NCI-H1048 (cell line): ENCODE measurements around the gene PAX5.

Experiments used
- DNase-seq: peaks from one replicate; lab custom pipeline; 2025; lab: John Stamatoyannopoulos, UW

PAX5 gene

DNA sequence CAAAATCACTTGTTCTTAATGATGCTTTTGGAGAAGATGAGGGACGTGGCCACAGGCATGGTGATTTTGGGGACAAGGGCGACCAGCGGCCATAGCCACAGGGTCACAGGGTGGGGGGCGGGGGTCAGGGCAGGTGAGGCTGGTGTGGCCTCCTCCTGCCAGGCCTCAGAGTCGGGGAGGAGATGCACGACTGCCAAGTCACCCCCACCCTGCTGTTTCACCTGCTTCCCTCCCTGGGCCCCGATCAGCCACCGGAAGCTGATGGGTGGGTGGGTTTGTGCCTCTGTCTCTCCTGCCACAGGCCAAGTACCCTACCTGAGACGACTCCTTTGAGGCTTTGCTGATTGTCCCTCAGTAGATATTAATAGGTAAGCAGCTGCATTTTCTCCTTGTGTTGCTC lies 199.3 kb downstream of the PAX5 start:
- no peak for DNase-seq

DNA sequence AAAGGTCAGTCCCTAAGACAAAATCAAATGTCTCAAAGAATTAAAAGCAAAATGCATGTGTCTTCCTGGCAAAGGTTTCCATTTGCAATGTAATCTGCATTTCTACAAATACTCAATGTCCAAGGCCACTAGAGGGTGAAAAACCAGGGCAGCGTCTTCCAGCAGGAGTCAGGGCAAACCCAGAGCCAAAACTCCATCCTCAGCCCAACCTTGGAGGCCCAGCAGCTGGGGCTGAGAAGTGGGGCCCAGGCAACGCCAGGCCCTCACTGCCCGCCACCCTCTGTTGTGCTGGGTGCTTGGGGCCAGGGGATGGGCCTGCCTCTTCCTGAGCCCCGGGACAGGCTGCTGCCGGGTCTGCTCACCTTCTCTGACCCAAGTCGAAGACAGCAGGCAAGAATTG lies 200.1 kb downstream of the PAX5 start:
- no peak for DNase-seq

DNA sequence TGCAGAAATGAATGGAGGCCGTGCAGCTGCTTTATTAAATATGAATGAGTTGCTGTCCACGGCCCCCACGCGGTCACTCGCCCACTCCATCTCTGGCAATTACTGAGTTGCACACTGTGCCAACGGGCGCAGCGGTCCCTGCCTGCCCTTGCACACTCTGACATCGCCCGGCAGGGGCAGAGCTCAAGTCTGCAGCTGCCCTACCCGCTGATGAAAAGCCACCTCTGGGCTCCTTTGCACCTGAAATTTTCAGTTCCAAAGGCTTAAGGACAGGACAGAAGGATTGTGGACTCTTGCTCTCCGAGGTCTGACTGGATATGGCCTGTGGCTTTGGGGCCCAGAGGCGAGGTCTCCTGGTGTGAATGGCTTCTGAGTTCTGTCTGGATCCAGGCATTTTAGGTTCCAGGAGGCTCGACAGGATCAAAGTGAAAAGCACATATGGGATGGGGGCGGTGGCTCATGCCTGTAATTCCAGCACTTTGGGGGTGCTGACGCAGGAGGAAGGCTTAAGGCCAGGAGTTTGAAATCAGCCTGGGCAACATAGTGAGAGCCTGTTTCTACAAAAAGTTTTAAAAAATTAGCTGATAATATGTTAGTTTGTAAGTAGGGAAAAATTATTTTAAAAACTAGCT lies 201.8 kb downstream of the PAX5 start:
- DNase-seq, result no peak

DNA sequence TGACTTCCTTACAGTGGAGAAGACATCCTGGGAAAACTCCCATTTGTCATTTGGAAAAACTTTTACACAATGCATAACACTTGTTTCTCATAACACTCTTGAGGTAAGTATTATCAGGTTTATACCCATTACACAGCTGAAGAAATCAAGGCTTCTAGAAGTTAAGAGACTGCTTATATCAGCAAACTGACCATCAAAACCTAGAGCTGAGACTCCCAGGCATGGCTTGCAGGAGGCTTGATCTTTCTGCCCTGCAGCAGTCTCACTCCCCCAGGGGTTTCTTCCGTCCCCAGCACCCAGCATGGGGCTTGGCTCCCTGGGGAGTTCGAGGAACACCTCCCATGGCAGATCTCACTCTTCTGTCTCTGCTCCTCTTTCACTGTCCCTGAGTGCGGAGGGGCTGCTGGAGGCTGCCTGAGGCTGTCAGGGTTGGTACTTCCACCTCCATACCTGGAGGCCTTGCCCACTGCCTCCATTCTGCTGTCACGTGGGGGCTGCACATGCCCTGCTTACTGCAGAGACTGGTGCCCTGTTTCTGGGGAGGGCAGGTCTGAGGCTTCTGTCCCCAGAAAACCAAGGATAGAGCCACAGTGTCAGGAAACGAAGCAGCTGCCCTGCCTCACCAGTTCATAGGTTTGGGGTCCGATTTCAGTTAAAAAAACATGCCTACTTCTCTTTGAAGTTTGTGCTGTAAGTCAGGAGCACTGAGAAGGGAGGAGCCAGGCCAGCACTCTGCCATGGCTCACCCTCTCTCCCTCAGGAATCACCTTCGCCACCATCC lies 202.5 kb downstream of the PAX5 start:
- no peak for DNase-seq

DNA sequence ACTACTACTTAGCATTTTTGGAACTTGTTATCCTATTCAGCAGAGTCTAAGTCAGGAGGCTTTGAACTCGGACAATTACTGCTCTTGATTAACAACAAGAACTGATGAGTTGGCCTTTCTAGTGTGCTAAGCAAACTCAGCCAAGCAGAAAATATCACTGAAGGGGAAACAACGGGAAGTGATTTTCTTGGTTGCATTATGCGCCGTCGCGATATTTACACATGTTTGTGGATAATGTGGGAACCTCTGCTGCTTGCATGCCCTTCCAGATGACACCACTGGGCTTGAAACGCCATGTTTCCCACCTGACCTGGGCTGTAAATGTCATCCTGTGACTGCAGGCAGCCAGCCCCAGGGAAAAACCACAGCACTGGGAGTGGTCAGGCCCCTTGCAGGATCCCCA lies 205.5 kb downstream of the PAX5 start:
- no peak for DNase-seq

DNA sequence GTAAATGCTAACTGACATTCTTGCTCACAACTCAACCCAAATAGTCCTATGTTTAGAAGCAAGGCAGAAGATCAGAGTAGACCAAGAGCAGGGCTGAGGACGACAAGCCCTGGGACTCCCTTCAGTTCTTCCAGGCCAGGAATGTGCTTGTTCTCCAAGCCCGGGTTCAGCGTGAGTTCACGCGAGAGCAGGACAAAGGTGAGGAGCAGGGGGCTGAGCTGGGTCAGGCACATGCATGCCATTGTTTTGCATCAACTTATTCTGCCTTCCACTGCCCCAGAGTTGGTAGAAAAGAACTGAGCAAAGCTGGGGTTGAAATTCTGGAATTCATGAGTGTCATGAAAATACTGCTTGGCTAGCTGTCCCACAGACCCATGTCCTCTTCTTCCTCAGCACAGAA lies 206.5 kb downstream of the PAX5 start:
- DNase-seq, result no peak

DNA sequence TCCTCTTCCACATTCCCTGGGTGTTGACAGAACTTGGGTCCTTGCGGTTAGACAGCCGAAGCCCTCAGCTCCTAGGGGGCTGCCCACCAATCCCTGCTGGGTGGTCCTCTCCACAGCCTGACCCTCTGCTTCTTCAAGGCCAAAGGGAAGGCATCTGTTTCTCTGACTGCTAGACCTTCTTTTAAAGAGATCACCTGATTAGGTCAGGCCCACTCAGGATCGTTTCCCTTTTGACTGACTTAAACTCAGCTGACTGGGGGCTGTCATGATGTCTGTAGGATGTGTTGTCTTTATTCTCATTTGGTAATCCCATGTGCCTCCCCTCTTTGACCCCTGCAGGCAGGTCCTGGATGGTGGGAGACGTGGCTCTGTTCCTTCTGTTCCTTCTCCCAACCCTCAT lies 207.5 kb downstream of the PAX5 start:
- DNase-seq, result no peak

DNA sequence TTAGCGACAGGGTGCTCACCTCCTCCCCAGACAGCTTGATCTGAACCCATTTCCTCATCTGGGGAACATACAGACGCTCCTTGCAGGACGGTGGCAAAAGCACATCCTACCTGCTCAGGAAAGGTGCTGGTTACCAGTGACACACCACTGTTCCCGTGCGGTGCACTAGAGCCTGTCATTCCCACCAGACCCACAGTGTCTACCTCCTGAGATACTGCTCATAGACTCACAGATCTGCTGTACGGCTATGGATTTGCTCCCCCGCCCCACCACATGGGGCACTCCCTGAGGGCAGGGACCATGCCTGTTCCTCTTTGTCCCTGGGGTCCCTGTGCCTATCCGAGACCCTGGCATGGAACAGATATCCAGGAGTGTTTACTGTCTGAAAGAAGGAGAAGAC lies 208.9 kb downstream of the PAX5 start:
- DNase-seq, result no peak

DNA sequence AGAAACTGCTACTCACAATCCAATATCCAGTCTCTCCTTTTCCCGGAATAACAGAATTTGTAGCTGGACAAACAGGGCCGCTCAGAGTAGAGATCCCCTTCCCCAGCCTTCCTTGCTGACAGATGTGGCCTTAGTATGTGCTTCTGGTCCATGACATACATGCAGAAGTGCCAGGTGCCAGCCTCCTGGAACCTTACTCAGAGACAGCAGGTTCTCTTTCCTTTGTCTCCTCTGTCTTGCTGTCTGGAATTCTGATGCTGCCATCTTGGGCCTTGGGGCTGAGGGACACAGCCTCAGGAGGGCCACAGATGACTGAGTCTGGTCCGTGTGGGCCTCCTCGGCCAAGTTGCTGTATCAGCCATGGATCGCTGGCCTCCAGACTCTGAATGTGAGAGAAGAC lies 210.1 kb downstream of the PAX5 start:
- DNase-seq, result no peak

DNA sequence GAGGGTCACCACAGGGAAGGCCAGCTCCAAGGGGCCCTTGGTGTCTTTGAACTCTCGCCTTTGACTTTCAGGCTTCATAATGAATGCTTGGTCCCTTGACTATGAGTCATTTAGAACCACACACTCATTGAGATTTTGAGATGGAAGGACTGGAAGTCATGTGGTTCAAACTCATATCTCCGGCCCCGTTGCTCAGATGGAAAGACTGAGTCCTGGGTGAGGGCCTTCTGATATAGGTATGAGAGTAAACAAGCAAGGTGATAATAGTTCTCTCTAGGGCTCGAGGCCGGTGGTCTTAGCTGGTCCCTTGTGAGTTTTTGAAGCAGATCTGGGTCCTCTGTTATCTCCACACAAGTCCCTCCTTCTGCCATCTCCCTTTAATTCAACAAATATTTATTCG lies 210.6 kb downstream of the PAX5 start:
- no peak for DNase-seq

DNA sequence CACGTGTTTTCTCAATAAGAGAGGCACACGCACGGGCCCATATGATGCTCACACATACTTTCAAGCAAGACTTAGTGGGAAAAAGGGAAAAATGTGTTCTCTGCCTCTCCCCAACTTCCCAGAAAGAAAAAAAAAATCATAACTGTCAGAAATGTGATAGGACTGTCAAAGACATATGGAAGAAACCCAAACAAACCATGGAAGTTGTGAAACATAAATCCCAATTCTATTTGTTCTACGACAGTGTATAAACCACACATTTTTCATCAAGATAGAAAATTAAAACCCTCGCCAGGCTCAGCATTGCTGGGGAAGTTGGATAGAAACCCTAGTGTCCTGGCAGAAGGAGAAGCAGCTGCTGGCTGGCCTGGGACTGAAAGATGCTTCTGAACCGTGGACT lies 211.9 kb downstream of the PAX5 start:
- DNase-seq, result no peak

DNA sequence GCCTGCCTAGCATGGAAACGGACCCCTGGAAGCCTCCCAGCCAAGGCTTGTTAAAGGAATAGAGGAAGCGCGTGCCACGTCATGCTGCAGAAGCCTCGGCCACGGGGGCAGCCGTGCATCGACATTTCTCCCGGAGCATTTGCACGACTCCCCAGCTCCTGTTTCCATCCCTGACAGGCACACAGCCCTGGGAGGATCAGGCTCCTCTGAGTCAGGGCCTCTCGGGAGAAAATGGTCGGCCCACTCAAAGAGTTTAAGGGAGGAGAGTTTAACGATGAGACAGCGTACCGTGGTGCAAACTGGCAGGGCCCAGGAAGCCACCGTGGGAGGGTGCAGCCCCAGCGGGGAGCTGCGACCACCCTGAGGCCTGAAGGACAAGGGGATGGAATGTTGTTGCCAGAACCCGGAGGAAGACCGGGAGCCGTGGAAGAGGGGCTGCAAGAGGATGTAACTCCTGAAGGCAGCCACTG lies 213.6 kb downstream of the PAX5 start:
- no peak for DNase-seq

DNA sequence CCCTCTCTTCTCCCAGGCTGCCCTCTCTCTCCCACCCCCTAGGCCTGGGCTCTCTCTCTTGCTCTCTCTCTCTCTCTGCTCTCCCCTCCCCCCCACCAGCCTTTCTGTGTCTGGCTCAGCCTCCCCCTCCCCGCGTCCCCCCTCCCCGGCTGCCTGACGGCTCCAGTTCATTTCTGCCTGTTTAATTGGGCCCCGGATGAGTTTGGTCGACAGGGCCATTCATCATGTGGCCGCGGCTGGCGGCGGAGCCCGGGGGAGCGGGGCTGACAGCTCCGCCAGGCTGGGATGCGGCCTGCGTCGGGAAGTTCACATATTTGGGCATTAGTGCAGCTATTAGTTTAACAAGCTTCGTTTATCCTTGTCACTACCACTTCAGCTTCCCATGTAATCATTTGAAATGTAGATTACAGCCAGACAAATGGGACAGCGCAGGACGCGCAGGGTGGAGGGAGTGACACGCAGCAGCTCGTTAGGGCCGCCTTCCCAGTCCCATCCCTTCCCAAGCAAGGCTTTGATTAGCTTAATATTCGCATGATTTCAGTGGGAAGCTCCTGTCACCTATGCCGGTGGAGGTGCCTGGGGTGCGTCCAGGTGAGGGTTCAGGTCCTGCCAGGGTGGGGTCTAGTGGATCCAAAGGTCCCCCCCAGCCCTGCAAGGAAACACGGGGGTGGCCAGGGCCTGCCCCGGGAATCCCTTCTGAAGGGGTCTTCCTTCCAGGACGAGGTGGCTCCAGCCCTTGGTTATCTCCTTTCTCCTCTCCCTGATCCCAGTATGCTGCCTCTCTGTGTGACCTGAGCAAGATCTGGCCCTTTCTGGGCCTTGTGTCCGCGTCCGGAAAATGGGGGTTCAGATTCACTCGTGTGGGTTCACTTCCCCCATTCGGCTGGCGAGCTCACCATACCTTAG lies 214.8 kb downstream of the PAX5 start:
- no peak for DNase-seq

DNA sequence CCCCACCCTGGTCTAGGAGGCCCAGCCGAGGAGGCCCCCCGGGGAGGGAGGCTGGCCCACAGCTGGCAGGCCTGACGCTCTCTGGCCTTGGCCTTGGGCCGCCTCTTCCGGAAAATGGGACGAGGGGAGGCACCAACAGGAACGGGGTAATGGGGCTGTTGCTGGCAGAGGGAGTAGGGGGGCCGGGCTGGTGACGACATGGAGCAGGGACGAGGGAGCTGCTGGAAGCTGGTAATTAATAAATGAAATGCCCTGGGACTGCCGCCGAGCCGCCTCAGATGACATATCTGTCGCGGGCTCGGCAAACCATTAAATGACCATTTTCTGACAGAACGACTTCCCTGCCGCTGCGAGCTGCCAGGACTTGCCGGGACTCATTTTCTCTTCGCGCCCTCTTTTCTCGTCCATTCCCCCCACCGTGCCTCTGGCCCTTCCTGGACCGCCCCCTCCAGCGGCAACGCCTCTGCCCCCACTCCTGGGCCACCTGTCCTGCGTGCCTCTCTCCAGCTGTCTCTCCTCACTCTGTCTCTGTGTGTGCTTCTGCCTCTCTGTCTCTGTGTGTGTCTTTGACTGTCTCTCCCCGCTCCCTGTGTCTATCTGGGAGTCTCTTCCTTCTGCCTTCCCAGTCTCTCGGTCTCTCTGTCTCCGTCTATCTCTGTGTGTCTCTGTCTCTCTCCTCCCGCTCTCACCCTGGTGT lies 215.7 kb downstream of the PAX5 start:
- DNase-seq, result no peak

DNA sequence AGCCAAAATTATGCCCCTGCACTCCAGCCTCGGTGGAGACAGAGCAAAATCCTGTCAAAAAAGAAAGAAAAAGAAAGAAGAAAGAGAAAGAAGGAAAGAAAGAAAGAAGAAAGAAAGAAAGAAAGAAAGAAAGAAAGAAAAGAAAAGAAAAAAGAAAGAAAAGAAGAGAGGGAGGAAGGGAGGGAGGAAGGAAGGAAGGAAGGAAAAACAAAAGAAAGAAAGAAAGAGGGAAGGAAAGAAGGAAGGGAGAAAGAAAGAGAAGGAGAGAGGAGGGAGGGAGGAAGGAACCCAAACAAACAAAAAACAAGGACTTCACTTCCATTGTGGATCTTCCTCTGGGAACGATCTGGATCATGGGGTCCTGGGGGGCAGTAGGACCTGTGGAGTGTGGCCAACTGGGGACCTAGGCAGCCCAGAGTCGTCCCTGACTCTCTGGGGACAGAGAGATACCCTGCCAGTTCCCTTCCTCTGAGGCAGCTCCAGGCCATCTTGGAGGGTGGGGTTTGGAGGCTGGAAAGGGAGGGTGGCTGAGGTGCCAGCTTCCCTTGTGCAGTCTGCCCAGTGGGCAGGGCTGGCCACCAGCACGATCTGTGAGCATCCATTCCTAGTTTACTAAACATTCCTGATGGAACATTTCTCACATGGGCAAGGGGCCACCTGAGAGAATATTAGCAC lies 216.8 kb downstream of the PAX5 start:
- DNase-seq, result no peak

DNA sequence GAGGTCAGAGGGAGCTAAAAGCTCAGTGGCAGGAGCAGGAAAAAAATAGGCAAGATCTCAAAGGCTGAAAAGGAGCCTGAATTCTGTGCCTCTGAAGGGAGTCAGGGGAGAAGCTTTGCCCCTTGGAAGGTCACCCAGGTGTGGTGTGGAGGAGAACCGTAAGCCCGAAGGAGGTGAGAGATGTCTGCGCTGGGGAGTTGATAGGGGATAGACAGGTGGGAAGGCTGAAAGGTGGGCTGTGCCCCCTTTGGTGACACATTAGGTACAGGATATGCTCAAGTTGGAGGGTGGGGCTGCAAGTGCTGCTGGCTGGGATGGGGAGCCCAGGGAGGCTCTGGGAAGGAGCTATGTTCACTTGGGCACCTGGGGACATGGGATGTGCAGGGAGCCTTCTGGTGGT lies 217.7 kb downstream of the PAX5 start:
- no peak for DNase-seq

DNA sequence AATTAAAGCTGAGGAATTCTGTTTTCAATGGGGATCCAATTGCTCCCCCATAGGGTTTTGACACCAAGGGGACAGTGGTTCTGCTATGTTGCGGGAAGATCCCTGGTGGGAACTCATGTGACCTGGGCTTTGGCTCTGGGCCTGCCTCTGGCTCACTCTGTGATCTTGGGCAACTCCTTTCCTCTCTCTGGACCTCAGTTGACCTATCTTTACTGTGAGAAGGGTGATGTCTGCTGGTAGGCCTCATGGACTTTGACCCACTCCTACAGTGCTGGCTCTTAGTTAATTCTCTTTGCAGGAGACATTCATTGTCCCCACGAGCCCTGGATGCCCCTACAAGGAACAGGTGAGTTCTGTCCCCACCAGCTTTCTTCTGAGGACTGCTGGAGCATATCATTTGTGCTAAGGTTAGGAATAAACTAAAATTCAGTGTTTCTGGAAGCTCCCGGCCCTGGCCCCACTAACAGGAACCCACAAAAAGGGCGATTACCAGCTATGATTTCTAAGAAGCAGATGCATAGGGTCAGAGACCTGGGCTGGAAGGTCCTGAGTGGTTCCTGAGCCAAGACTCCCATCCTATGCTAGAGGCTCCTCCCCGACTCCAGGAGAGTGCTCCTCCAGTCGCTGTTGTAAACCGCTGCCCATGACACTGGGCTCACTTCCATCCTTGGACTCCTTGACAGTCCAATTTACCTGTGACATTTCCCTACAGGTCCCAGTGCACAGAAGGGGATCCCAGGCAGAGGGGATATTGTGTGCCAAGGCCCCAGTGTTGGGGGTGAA lies 218.3 kb downstream of the PAX5 start:
- DNase-seq, result no peak

DNA sequence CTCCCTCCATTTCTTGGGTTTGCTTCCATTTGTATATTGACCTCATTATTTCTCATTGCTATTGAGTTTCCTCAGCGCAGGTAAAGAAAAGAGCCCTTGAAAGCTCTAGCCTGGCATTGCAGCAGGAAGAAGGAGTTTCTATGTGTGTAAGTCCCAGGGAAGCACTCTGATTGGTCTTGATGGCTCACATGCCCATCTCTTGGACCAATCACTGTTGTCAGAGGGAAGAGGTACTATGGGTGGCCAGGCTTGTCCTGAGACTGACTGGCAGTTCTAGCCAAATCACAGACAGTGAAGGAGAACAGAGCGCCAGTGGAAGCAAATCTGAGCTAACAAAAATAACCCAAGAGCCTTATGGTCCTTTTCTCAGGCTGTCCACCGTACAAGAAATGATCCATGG lies 219.0 kb downstream of the PAX5 start:
- no peak for DNase-seq

DNA sequence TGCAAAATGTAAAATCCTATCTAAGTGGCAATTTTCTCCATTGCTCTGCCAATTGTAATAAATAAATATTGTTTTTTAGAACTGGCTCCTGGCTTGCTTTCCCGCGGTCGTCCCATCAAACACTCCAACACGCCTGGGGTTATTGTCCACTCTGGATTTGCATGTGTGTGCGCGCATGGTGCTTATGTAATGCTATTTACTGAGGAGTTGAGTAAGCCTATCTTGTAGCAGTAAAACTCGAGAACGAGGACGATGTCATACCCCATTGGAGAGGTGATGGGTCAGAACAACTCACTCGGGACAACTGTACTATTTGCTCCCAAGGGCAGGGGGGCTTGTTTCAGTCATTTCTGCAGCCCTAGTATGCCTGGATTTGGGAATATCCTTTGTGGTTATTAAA lies 220.9 kb downstream of the PAX5 start:
- DNase-seq, result no peak

DNA sequence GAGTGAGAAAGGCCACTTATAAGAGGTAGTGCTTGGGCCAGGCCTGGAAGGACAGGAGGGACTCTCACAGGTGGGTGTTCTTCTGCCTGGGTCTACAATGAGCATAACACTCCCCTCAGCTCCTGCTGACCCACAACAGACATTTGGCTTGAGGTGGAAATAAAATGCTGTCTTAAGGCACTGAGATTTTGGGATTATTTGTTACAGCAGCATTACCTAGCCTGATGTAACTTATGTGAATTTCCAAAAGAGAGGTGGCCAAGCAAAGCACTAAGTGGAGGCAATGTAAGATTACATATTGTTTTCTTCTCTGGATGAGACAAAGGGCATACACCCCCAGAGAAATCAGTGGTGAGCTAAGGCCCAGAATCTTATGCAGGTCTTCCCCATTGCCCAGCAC lies 221.5 kb downstream of the PAX5 start:
- DNase-seq, result no peak

DNA sequence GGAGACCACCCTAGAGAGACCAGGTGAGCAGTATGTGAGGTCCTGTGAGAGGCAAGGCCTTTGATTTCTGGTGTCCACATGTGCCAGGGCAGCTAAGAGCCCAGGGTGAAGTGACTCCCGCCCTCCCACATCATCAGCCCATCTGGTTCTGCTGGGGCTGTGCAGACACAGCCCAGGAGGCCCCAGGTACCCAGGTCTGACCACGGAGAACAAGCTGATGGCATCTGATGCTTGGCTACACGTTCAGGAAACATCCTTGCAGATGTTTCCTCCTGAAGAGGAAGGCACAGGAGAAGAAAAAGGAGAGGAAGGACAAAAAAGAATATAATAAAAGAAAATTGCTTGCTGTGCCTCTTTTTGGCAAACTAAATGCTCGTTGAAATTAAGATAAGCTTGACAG lies 225.8 kb downstream of the PAX5 start:
- no peak for DNase-seq
